GM21737 (cell line): Measurements from ENCODE around the gene TPM1.

Experiments
- ATAC-seq: cut with Tn5 transposase; IDR thresholded peaks from one replicate; pipeline ENCODE4 v1.9.1; 2021; ENCODE audit warnings: mild to moderate bottlenecking, moderate library complexity; ENCODE audit not compliant: unreplicated experiment

Gene TPM1

GRCh38 chr15:63072023-63072650 is 29.6 kb downstream of the TPM1 start:
- ATAC-seq, result no peak

- no peak for ATAC-seq
Observed at GRCh38 chr15:63072809-63073277, 30.3 kb downstream of the TPM1 start.

- ATAC-seq, result no peak
Observed at GRCh38 chr15:63073497-63074172, 31.1 kb downstream of the TPM1 start.

GRCh38 chr15:63075015-63075983 is 32.8 kb downstream of the TPM1 start:
- no peak for ATAC-seq

GRCh38 chr15:63075984-63076713 is 33.6 kb downstream of the TPM1 start:
- ATAC-seq, result no peak

GRCh38 chr15:63076714-63077046 is 34.1 kb downstream of the TPM1 start:
- ATAC-seq, result no peak

GRCh38 chr15:63077952-63078351 is 35.4 kb downstream of the TPM1 start:
- ATAC-seq, result no peak

- ATAC-seq, result no peak
Observed at GRCh38 chr15:63079947-63080626, 37.5 kb downstream of the TPM1 start.

- no peak for ATAC-seq
Observed at GRCh38 chr15:63080634-63081250, 38.2 kb downstream of the TPM1 start.

GRCh38 chr15:63082366-63082765 is 39.8 kb downstream of the TPM1 start:
- ATAC-seq, result no peak

GRCh38 chr15:63083044-63083443 is 40.5 kb downstream of the TPM1 start:
- no peak for ATAC-seq

GRCh38 chr15:63083541-63083940 is 41.0 kb downstream of the TPM1 start:
- no peak for ATAC-seq

GRCh38 chr15:63084806-63085205 is 42.3 kb downstream of the TPM1 start:
- no peak for ATAC-seq

- ATAC-seq, result no peak
Observed at GRCh38 chr15:63085289-63085688, 42.7 kb downstream of the TPM1 start.

- no peak for ATAC-seq
Observed at GRCh38 chr15:63086271-63086670, 43.7 kb downstream of the TPM1 start.

GRCh38 chr15:63086947-63087346 is 44.4 kb downstream of the TPM1 start:
- no peak for ATAC-seq

- ATAC-seq, result no peak
Observed at GRCh38 chr15:63088533-63089245, 46.1 kb downstream of the TPM1 start.

GRCh38 chr15:63089260-63090043 is 46.9 kb downstream of the TPM1 start:
- no peak for ATAC-seq

GRCh38 chr15:63090472-63090871 is 47.9 kb downstream of the TPM1 start:
- no peak for ATAC-seq
